Activated CD4-positive, CD25-positive, alpha-beta regulatory T cell (primary cell): Measurements from ENCODE around the gene FANCE.

ENCODE experiments used
- DNase-seq, 4 experiments: peaks; one replicate each; lab custom pipeline; 2025; lab: John Stamatoyannopoulos, UW

Gene FANCE, protein sequence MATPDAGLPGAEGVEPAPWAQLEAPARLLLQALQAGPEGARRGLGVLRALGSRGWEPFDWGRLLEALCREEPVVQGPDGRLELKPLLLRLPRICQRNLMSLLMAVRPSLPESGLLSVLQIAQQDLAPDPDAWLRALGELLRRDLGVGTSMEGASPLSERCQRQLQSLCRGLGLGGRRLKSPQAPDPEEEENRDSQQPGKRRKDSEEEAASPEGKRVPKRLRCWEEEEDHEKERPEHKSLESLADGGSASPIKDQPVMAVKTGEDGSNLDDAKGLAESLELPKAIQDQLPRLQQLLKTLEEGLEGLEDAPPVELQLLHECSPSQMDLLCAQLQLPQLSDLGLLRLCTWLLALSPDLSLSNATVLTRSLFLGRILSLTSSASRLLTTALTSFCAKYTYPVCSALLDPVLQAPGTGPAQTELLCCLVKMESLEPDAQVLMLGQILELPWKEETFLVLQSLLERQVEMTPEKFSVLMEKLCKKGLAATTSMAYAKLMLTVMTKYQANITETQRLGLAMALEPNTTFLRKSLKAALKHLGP

DNA sequence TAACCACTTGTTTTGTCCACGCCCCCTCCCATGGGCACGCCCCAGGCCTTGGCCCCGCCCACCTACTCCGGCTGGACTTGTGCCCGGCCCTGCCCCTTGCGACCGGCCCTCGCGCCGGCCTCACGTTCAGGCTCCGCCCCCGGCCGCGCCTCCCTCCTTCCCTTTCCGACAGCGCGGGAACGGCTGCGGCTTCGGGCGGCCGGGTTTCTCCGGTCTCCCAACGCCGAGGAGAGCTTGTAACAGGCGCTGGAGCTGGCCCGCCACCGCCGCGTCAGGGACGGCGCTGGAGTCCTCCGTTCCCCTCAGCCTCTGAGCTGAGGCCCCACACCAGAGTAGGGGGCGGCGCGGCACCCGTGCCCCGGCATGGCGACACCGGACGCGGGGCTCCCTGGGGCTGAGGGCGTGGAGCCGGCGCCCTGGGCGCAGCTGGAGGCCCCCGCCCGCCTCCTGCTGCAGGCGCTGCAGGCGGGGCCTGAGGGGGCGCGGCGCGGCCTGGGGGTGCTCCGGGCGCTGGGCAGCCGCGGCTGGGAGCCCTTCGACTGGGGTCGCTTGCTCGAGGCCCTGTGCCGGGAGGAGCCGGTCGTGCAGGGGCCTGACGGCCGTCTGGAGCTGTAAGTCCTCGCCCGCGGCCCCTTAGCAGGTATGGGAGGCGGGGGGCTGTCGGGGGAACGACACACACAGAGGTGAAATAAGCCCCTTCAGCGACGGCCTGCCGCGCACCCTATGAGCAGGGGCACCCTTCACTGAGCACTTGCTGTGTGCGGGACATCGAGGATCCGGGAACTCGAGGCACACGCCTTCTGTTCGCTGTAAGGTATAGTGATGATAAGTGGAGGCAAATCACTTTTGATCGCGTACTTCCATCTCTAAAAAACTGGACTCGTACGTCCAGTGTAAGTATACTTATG, at the start of gene FANCE:
Gene FANCE, plus strand, starts transcription at position 156 of the 908 bp plus-strand sequence. Its CDS starts 208 bp downstream, at position 364.
- peak; percentile 59 to 90 (median 72) for DNase-seq

DNA sequence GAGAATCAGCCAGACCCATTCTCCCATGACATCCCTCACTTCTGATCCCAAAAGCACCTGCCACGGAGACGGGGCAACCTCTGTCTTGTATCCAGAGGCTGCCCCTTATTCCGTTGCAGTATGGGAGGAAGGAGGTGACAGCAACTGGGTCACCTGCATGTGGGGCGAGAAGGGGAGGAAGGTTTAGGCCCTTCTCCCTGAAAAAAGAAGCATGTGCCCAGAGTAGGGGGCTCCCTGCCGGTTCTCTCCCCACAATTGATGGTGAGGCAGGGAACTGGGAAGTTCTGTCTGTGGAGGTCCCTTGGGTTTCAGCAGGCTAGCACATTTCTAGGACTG, 49.3 kb upstream of the FANCE start:
- no peak for DNase-seq

DNA sequence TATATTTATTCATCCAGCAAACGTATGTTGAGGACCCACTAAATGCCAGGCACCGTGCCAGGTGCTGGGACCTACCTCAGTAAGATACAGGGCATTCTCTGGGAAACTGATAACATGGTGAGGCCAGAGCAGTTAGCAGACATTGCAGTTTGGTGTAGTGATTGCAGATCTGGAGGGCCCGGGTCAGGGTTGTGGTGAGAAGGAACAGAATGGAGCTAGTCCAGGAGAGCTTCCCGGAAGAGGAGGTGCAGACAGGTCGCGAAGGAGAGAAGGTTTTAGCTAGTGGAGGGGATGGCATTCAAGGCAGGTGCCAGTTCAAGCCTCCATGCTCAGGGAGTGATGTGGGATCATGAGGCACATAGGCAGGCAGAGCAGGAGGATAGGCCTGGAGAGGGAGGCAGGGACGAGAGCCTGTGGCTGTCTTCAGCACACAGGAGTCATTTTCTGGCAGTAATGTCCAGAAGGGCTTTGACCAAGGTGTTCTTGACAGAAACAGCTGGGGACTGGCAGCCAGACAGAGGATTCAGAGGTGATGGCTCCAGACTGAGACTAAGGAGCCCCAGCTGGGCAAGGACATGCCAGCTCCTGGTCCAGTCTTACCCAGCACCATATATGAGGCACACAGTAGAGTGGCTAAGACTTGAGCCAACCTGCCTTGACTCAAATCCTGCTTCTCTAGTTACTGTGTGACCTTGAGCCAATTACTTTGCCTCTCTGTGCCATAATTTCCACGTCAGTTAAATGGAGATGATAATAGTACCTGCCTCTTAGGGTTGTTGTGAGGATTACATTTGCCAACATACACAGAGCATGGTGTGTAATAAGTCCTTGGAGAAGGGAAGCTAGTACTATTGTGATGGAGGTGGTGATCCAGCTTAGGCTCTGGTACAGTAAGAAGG, 48.3 kb upstream of the FANCE start:
- no peak for DNase-seq

DNA sequence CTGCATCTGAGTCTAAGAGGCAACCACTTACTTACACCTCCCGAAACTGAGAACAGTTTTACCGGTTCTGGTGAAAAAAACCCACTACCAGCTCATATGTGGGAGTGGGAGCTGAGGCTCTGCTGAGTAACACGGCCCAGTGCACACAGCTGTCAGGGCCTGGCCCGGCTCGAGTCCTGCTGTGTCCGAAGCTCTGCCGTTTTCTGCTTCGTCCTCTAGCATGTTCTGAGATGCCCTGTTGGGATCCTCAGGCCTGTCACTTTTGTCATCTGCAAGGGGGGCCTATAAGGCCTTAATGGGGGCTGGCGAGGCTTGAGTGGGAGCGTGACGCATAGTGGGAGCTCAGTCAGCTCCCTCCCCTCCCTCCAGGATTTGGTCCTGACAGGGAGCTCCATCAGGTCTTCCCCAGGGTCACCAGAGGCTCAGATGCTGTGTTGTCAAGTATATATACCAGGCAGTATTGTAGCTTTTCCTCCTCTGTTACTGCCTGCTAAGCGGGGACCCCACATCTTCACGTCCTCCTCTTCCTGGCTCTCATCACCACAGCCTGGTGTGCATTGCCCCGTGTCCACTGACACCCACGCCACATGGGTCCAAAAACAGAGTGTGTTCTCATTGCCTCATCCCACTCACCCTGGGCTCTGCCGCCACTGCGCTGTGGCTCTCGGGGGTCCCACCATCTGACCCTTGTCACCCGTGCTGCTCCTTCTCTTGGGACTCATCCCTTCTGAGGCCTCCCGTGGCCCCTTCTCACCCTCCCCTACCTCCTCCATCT, 45.2 kb upstream of the FANCE start:
- DNase-seq: no peak

DNA sequence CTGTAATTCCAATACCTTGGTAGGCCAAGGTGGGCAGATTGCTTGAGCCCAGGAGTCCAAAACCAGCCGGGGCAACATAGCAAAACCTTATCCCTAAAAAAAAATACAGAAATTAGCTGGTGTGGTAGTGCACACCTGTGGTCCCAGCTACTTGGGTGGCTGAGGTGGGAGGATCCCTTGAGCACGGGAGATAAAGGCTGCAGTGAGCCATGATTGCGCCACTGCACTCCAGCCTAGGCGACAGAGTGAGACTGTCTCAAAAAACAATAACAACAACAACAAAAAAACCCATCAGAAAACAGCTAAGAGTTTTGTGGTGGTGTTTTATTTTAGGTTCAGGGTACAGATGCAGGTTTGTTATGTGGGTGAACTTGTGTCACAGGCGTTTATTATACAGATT, 42.9 kb upstream of the FANCE start:
- DNase-seq: no peak

DNA sequence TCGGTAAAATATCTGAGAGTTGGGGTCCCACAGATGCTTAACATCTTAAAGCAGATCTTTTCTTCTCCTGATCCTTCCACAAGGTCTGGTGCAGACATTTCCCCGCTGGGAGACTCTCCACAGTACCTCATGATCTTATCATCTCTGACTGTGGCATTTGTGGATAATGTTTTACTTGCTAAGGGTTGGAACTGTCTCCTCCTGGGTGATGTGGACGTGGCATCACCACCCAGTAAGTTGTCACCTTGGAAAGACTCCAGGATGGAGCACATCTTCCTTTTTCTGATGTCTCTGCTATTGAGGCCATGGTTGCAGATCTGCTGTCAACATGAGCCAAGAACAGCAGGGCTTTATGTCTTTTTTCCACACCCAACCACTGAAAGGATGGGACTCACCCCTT, 42.0 kb upstream of the FANCE start:
- no peak for DNase-seq

DNA sequence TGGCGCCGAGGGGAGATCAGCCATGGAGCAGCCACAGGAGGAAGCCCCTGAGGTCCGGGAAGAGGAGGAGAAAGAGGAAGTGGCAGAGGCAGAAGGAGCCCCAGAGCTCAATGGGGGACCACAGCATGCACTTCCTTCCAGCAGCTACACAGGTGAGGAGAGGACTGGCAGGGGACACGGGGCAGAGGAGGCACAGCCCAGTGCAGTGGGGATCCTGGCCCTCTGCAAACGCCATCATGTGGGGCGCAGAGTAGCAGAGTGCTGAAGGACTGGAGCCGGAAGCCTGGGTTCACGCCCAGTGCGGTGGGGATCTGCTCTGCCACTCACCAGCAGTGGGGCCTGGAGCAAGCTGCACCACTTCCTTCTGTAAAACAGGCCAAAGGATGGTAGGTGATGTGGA, 41.1 kb upstream of the FANCE start:
- no peak for DNase-seq

DNA sequence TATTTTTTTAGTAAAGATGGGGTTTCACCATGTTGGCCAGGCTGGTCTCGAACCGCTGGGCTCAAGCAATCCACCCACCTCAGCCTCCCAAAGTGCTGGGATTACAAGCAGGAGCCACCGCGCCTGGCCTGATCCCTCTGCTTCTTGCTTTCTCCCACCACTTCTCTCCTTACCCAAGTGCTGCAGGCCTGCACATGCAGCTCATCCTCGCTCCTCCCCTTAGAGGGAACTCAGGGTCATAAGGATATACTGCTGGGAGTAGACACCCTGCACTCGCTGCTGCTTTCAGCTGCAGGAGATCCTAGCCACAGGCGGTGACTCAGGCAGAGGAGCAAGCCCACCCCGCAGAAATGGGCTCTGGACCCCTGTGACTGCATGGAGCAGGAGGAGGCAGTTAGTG, 40.0 kb upstream of the FANCE start:
- DNase-seq: no peak

DNA sequence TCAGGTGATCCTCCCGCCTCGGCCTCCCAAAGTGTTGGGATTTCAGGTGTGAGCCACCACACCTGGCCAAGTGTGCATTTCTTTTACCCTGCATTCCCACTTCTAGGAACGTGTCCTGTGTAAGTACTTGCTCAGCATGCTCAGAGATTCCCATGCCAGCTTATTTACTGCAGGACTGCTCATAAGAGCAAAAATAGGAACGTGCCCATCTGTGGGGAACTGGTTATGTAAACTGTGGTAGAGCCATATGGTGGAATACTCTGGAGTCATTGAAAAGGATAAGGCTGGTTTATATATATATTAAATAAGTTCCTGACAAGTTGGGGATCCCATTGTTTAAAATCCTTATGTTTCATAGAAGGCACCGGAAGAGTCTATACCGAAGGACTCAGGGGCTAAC, 38.2 kb upstream of the FANCE start:
- no peak for DNase-seq

DNA sequence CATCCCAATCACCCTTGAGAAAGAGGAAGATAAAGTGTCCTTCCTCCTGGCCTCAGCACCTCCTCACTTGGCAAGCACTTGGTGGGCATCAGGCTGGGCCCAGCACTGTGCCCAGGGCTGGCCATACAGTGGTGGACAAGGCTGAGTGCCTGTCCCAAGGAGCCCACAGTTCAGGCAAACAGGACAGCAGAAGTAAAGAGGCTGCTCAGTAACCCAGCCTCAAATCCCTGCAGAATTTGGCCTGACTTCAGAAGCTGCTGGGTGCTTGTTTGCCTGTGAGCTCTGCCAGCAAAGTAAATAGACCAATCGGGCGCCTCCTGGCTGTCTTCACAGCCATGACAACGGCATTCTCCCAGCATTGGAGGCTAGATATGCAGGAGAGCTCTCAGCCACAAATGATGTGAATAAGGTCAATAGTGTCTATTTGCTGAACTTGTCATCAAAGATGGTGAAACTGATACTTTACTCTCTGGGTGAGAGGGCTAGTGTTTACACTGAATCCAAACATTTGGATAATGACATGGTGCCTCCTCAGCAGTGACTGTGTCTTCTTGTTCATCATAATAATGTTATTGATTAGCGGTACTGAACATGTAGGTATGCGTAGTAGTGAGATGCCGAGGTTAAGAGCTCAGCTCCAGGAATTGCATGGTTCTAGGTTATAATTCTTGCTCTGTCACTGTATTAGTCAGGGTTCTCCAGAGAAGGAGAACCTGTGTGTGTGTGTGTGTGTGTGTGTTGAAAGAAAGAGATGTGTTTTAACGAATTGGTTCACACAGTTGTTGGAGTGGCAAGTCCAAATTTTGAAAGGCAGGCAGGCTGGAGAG, 36.9 kb upstream of the FANCE start:
- DNase-seq: no peak

DNA sequence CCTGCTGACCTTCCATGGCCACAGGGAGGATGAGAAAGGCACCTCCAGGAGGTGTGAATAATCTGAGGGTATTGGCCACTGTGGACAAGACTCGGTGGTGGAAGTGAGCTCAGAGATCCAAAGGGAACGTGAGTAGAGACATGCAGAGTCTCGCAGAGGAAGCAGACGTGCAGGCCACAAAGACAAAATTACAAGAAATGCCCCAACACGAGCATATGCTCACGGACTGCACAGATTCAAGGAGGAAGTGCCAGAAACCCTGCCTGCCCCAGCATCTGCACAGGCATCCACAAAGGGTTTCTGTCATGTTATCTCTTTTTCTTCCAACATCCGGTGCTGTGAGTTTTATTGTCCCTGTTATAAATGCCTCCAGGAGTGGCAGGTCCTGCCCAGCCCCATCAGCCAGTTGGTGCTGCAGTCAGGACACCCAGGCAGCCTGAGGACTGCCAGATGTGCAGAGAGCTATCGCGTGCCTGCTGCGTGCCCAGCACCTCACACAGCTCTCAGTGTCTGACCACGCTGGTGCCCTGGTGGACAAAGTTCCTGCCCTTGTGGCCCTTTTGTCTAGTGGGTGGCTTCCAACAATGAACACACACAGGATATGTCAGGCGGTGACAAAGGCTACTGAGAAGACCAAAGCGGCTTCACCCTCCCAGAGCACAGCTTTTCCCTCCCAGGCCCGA, 34.0 kb upstream of the FANCE start:
- DNase-seq: no peak

DNA sequence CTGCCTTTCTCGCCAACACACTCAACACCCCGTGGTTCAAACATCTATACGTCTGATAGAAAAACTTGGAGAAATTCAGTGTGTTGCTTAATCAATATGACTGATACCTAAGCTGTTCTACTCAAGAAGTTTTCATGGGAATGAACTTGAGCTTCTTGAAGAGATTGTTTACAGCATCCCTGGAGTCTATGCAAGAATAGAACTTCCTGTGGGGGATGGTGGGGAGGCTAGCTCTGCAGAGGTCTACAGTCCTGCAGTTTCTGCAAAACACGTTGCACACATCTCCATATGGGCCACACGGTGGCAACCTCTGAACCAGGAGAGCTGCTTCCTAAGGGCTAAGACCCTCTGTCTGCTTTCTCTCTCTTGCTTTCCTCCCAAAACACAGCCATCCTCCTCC, 32.7 kb upstream of the FANCE start:
- no peak for DNase-seq

DNA sequence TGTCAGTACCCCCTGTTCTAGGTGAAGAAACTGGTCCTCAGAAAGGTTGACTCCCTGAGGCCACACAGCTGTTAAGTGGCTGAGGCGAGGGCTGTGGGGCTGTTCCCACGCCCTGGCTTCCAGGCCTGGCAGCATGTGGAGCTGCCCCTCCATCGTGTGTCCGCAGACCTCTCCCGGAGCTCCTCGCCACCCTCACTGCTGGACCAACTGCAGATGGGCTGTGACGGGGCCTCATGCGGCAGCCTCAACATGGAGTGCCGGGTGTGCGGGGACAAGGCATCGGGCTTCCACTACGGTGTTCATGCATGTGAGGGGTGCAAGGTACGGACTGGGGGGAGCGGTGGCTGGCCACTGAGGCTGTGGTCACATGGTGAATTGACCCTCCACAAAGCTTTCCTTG, 32.2 kb upstream of the FANCE start:
- no peak for DNase-seq

DNA sequence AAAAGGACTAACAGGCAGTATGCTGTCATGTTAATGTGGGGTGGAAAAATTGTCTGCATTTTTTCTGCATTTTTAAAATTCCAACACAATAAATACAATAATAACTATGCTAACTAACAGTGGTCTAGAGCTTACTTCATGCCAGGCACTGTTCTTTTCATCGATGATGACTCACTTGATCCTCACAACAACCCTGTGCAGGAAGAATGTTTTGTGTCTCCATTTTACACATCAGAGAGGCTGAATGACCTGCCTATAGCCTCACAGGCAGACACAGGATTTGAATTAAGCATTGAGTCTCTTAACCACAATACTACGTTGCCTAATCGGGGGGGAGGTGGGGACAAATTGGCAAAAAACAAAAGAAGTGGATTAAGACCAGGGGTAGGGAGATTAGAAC, 26.9 kb upstream of the FANCE start:
- no peak for DNase-seq

DNA sequence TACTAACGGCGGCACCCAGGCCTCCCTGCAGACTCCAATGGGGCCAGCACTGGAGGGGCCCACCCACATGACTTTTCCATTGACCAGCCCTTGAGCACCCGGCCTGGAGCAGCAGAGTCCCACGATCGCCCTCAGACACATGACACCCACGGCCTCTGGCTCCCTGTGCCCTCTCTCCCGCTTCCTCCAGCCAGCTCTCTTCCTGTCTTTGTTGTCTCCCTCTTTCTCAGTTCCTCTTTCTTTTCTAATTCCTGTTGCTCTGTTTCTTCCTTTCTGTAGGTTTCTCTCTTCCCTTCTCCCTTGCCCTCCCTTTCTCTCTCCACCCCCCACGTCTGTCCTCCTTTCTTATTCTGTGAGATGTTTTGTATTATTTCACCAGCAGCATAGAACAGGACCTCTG, 26.1 kb upstream of the FANCE start:
- DNase-seq: no peak

DNA sequence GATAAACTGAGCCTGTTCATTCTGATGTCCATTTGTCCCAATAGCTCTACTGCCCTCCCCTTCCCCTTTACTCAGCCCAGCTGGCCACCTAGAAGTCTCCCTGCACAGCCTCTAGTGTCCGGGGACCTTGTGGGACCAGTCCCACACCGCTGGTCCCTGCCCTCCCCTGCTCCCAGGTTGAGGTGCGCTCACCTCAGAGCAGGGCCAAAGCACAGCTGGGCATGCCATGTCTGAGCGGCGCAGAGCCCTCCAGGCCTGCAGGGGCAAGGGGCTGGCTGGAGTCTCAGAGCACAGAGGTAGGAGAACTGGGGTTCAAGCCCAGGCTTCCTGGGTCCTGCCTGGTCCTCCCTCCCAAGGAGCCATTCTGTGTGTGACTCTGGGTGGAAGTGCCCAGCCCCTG, 24.7 kb upstream of the FANCE start:
- no peak for DNase-seq

DNA sequence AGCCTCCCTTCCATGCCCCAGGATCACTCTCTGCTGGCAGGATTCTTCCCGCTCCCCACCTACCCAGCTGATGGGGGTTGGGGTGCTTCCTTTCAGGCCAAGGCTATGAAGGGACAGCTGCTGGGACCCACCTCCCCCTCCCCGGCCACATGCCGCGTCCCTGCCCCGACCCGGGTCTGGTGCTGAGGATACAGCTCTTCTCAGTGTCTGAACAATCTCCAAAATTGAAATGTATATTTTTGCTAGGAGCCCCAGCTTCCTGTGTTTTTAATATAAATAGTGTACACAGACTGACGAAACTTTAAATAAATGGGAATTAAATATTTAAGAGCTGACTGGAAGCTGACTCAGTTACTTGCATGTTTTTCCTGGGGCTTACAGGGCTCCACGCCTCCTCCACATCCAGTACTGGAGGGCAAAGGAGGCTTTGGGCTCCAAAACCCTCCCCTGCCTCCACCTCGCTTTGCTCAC, 24.3 kb upstream of the FANCE start:
- DNase-seq: no peak

DNA sequence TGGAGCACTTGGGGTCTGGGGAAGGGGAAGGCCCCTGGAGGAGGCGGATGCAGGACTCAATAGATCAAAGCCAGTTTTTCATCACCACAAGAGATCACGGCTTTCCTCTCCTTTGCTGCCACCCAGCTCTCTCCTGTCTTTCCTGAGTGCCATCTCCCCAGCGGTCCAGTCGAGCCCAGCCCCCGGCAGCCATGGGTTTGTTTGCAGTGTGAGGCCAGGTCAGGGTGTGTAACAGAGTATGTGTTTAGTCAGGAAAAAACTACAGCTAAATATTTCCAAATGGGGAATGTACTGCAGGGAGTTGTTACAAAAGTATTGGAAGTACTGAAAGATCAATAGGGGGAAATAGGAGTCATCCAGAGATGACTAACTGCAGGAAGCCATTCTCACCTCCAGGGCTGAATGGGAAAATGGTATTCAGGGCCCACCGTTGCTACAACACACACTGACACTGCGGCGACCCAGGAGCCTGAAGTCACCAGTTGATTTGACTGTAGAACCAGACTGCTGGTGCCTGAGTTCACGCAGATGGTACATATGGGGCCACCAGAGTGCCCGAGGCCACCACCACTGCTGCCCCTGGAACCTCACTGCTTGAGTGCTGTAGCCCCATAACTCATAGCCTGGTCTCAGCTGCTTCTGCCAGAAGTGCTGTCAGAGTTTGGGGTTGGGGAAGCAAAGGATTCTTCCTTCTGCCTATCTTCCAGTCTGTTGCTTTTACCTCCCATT, 23.6 kb upstream of the FANCE start:
- DNase-seq: no peak

DNA sequence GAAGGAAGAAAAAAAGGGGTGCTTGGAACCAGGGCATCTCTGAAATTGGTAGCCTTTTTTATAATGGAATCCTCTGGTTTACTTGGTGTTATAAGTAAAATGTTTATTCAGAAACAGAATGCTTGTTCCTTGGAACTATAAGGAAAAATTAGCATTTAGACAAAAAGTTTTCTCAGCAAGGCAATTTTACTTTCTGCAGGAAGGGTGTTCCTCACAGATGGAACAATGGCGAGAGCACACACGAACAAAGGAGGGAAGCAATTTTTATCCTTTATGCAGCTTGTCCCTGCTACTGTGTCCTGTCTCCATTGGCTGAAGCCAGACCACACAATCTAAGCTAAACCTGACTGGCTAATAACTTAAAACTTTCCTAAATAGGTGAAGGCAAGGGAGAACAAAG, 22.7 kb upstream of the FANCE start:
- no peak for DNase-seq
